K562 (cell line): Measurements from ENCODE around the gene VARS1. TPM values are rescaled to one million over a fixed set of nuclear protein-coding genes. Genes with fewer than 3 reads are reported as not detected.
A peak's percentile ranks its signal among the peaks of the same experiment; 100 is the strongest.

Experiments used
- CEBPG ChIP-seq, 3 experiments: fragments of 200-800 bp in 1 of 3; sonication (Bioruptor generic) in 1 of 3; sonication (generic) in 1 of 3; formaldehyde crosslinking in 1 of 3; IDR thresholded peaks in 2 of 3; conservative IDR thresholded peaks in 1 of 3; 2 replicates each; pipeline versions ENCODE4 v1.6.1 to v1.8.0; 2016 to 2022; ENCODE audit warnings: missing compliant biosample characterization in 2 of 3, missing genetic modification characterization in 2 of 3, mild to moderate bottlenecking in 1 of 3, missing genetic modification reagents in 1 of 3
- CSDE1 ChIP-seq, 2 experiments: fragments of 450-650 bp; IDR thresholded peaks; 2 replicates each; pipeline ENCODE4 v1.6.1; 2016; ENCODE audit warnings: mild to moderate bottlenecking in 1 of 2
- ETV5 ChIP-seq: sonication (generic); formaldehyde crosslinking; IDR thresholded peaks from 2 replicates; pipeline ENCODE4 v1.4.0; 2020; ENCODE audit warnings: low read depth, mild to moderate bottlenecking, missing genetic modification reagents
- HDAC1 ChIP-seq, 2 experiments: fragments of 450-650 bp; IDR thresholded peaks; 2 replicates each; pipeline ENCODE4 v1.6.1; 2016 to 2017; ENCODE audit warnings: inconsistent platforms in 1 of 2, mild to moderate bottlenecking in 1 of 2, moderate library complexity in 1 of 2
- HNRNPH1 ChIP-seq: fragments of 200-400 bp; formaldehyde crosslinking; optimal IDR thresholded peaks from 2 replicates; pipeline ENCODE3; 2017; ENCODE audit warnings: low read depth, mild to moderate bottlenecking, low read length, moderate library complexity
- NUFIP1 ChIP-seq: fragments of 450-650 bp; IDR thresholded peaks from 2 replicates; pipeline ENCODE4 v1.6.1; 2018; ENCODE audit not compliant: partially characterized antibody
- SLC30A9 ChIP-seq: fragments of 250-450 bp; sonication (Bioruptor Pico); IDR thresholded peaks from 2 replicates; pipeline ENCODE4 v1.8.0; 2022; ENCODE audit warnings: mild to moderate bottlenecking, moderate library complexity
- SREBF2 ChIP-seq: sonication (generic); formaldehyde crosslinking; IDR thresholded peaks from 2 replicates; pipeline ENCODE4 v1.4.0; 2020; ENCODE audit warnings: mild to moderate bottlenecking, missing genetic modification reagents
- STAG1 ChIP-seq: sonication (generic); formaldehyde crosslinking; IDR thresholded peaks from 2 replicates; pipeline ENCODE4 v1.5.0; 2020; ENCODE audit warnings: missing genetic modification reagents, borderline replicate concordance
- ZC3H11A ChIP-seq: IDR thresholded peaks from 2 replicates; pipeline ENCODE4 v1.6.1; 2012; ENCODE audit warnings: low read depth, low read length, improper control_type of control experiment
- ZNF239 ChIP-seq: fragments of 250-450 bp; sonication (Bioruptor Pico); IDR thresholded peaks from 2 replicates; pipeline ENCODE4 v1.4.0; 2020; ENCODE audit warnings: mild to moderate bottlenecking
- ZNF584 ChIP-seq: fragments of 200-800 bp; sonication (Bioruptor generic); IDR thresholded peaks from 2 replicates; pipeline ENCODE4 v1.6.1; 2016; ENCODE audit warnings: low read depth, mild to moderate bottlenecking, missing genetic modification characterization, missing compliant biosample characterization
- polyA plus RNA-seq, 8 experiments: library from polyadenylated mRNA; depleted of rRNA in 4 of 8; stranded (reverse) in 5 of 8; unstranded in 3 of 8; fragments of >200 nt; fragmentation: Nextera tagmentation in 2 of 8; fragmentation: Illumina TruSeq in 1 of 8; extraction: Ambion mirVana in 2 of 8; extraction: Trizol in 1 of 8; gene quantifications; 2 replicates each; pipeline versions ENCODE4 v1.2.1 to v1.2.3, GENCODE V29; 2011 to 2014; ENCODE audit warnings: inconsistent platforms in 1 of 8, missing spikeins in 1 of 8
- total RNA-seq, 7 experiments: library from RNA; depleted of rRNA in 6 of 7; stranded (reverse); fragments of >200 nt in 6 of 7; fragmentation: Illumina TruSeq in 2 of 7; extraction: Trizol in 2 of 7; gene quantifications; 2 replicates each; pipeline versions ENCODE4 v1.2.1 to v1.2.3, GENCODE V29; 2011 to 2021; ENCODE audit warnings: low replicate concordance in 1 of 7
- TF ChIP-seq, protein P1 (sequence below): sonication (generic); formaldehyde crosslinking; IDR thresholded peaks from 2 replicates; pipeline ENCODE4 v1.8.0; 2022; ENCODE audit warnings: missing genetic modification reagents, mild to moderate bottlenecking, moderate library complexity, borderline replicate concordance
- TF ChIP-seq, protein P2 (sequence below): fragments of 200-800 bp; sonication (Bioruptor generic); IDR thresholded peaks from 2 replicates; pipeline ENCODE4 v1.6.1; 2017; ENCODE audit warnings: missing genetic modification characterization, missing compliant biosample characterization
- TF ChIP-seq, protein P3 (sequence below): fragments of 150-350 bp; conservative IDR thresholded peaks from 2 replicates; pipeline ENCODE4 v1.6.1; 2014; ENCODE audit warnings: low read length
- TF ChIP-seq, protein P4 (sequence below): fragments of 250-450 bp; sonication (Bioruptor Pico); IDR thresholded peaks from 2 replicates; pipeline ENCODE4 v1.4.0; 2020; ENCODE audit warnings: mild to moderate bottlenecking
- TF ChIP-seq, protein P5 (sequence below): sonication (generic); formaldehyde crosslinking; IDR thresholded peaks from 2 replicates; pipeline ENCODE4 v1.8.0; 2022; ENCODE audit warnings: missing genetic modification reagents, mild to moderate bottlenecking, borderline replicate concordance
- TF ChIP-seq, protein P6 (sequence below): IDR thresholded peaks from 2 replicates; pipeline ENCODE4 v1.6.1; 2011; ENCODE audit not compliant: insufficient read length; ENCODE audit errors: extremely low read depth

VARS1 gene
- total and polyA plus RNA-seq, 9 of the 15 experiments (the other 6 are each of a cell fraction or from before 2014, with no cell fraction given) = 2.9 to 488 (median 130) TPM

DNA sequence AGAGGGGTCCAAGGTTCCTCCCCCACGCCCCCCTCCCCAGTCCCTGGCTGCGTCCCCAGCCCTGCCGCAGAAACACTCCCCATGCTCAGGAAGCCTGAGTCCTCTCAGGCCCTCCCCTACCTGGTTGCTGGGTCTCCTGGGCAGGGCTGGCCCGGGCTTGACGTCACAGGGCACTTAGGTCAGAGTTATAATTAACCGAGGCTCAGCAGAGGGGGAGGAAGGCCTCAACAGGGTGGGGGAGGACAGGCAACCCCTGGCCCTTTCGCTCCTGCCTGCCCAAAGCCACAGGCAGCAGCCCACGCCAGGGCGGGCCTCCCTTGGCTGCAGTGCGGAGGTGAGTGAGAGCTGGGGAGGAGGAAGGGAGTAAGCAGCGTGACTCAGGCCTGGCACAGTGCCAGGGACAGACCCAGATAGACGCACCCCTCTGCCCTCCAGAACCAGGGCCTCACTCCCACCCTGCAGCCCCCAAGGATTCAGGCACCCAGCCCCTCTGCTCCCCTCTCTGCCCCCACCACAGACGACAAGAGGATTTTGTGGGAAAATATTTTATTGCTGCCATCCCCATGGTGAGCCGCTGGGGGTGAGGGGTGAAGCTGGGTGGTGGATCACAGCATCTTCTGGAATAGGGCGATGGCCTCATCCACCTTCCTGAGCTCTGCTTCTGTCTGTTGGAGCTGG, 18.4 kb downstream of the VARS1 start, which contains the start of gene VWA7 (continued):
- TF ChIP-seq NUFIP1 (peak; percentile 32), ZNF239 (CRISPR knock-in tag) (no peak), HNRNPH1 (no peak), ETV5 (CRISPR knock-in tag) (peak; percentile 89), CSDE1 (IDR thresholded peaks at IDR 0.05) (no peak), ZNF584 (CRISPR knock-in tag) (peak; percentile 87), SLC30A9 (CRISPR knock-in tag) (no peak), HDAC1 (IDR thresholded peaks at IDR 0.05) (peak in 1 of 2 experiments; percentile 96; a peak in 2 of 4 replicates), CEBPG (CRISPR knock-in tag; IDR thresholded peaks at IDR 0.05) (no peak), CEBPG (tag; conservative IDR thresholded peaks at IDR 0.05 in 1 of 2, IDR thresholded peaks at IDR 0.05 in 1 of 2) (no peak), STAG1 (CRISPR knock-in tag) (no peak), ZC3H11A (no peak; the same call in 1 of the 2 replicates), SREBF2 (CRISPR knock-in tag) (no peak)
- TF ChIP-seq, protein P1, sequence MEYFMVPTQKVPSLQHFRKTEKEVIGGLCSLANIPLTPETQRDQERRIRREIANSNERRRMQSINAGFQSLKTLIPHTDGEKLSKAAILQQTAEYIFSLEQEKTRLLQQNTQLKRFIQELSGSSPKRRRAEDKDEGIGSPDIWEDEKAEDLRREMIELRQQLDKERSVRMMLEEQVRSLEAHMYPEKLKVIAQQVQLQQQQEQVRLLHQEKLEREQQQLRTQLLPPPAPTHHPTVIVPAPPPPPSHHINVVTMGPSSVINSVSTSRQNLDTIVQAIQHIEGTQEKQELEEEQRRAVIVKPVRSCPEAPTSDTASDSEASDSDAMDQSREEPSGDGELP (CRISPR knock-in tag) = peak; percentile 95
- TF ChIP-seq, protein P2, sequence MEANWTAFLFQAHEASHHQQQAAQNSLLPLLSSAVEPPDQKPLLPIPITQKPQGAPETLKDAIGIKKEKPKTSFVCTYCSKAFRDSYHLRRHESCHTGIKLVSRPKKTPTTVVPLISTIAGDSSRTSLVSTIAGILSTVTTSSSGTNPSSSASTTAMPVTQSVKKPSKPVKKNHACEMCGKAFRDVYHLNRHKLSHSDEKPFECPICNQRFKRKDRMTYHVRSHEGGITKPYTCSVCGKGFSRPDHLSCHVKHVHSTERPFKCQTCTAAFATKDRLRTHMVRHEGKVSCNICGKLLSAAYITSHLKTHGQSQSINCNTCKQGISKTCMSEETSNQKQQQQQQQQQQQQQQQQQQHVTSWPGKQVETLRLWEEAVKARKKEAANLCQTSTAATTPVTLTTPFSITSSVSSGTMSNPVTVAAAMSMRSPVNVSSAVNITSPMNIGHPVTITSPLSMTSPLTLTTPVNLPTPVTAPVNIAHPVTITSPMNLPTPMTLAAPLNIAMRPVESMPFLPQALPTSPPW (CRISPR knock-in tag) = peak; percentile 99
- TF ChIP-seq, protein P3, sequence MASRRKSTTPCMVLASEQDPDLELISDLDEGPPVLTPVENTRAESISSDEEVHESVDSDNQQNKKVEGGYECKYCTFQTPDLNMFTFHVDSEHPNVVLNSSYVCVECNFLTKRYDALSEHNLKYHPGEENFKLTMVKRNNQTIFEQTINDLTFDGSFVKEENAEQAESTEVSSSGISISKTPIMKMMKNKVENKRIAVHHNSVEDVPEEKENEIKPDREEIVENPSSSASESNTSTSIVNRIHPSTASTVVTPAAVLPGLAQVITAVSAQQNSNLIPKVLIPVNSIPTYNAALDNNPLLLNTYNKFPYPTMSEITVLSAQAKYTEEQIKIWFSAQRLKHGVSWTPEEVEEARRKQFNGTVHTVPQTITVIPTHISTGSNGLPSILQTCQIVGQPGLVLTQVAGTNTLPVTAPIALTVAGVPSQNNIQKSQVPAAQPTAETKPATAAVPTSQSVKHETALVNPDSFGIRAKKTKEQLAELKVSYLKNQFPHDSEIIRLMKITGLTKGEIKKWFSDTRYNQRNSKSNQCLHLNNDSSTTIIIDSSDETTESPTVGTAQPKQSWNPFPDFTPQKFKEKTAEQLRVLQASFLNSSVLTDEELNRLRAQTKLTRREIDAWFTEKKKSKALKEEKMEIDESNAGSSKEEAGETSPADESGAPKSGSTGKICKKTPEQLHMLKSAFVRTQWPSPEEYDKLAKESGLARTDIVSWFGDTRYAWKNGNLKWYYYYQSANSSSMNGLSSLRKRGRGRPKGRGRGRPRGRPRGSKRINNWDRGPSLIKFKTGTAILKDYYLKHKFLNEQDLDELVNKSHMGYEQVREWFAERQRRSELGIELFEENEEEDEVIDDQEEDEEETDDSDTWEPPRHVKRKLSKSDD = peak; percentile 81; the same call in 1 of the 2 replicates
- TF ChIP-seq, protein P4, sequence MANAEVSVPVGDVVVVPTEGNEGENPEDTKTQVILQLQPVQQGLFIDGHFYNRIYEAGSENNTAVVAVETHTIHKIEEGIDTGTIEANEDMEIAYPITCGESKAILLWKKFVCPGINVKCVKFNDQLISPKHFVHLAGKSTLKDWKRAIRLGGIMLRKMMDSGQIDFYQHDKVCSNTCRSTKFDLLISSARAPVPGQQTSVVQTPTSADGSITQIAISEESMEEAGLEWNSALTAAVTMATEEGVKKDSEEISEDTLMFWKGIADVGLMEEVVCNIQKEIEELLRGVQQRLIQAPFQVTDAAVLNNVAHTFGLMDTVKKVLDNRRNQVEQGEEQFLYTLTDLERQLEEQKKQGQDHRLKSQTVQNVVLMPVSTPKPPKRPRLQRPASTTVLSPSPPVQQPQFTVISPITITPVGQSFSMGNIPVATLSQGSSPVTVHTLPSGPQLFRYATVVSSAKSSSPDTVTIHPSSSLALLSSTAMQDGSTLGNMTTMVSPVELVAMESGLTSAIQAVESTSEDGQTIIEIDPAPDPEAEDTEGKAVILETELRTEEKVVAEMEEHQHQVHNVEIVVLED (CRISPR knock-in tag) = 0 out of 2 replicates have a peak, but pooled peaks have one; percentile 42
- TF ChIP-seq, protein P5, sequence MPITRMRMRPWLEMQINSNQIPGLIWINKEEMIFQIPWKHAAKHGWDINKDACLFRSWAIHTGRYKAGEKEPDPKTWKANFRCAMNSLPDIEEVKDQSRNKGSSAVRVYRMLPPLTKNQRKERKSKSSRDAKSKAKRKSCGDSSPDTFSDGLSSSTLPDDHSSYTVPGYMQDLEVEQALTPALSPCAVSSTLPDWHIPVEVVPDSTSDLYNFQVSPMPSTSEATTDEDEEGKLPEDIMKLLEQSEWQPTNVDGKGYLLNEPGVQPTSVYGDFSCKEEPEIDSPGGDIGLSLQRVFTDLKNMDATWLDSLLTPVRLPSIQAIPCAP = no peak
- TF ChIP-seq, protein P6, sequence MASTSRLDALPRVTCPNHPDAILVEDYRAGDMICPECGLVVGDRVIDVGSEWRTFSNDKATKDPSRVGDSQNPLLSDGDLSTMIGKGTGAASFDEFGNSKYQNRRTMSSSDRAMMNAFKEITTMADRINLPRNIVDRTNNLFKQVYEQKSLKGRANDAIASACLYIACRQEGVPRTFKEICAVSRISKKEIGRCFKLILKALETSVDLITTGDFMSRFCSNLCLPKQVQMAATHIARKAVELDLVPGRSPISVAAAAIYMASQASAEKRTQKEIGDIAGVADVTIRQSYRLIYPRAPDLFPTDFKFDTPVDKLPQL = no peak
